Activated CD8-positive, alpha-beta memory T cell treated with anti-CD3 and anti-CD28 coated beads, Interleukin-2, amount 50 U/mL, for 24 hours (primary cell): ENCODE data around the gene SPPL2C.
"Not testable (repeated sequence)": the region's sequence is repeated elsewhere in the genome, so short reads cannot be mapped to it uniquely, and the experiment has no call there.

Experiments
- DNase-seq: peaks from one replicate; pipeline ENCODE4 v3.0.0-alpha.2; 2020; ENCODE audit errors: extremely low read depth

Gene SPPL2C

GRCh38 chr17:45849536-45849990, 4.9 kb downstream of the SPPL2C start:
- DNase-seq = no peak

- no peak for DNase-seq
Measured at GRCh38 chr17:45850011-45850410, 5.3 kb downstream of the SPPL2C start.

- no peak for DNase-seq
Measured at GRCh38 chr17:45850468-45850867, 5.8 kb downstream of the SPPL2C start.

- no peak for DNase-seq
Measured at GRCh38 chr17:45851022-45851421, 6.3 kb downstream of the SPPL2C start.

GRCh38 chr17:45851464-45851863, 6.8 kb downstream of the SPPL2C start:
- no peak for DNase-seq

GRCh38 chr17:45851873-45852272, 7.2 kb downstream of the SPPL2C start:
- DNase-seq = no peak

GRCh38 chr17:45852535-45853297, 8.0 kb downstream of the SPPL2C start:
- DNase-seq = no peak

GRCh38 chr17:45854209-45854608, 9.5 kb downstream of the SPPL2C start:
- DNase-seq = no peak

GRCh38 chr17:45855691-45856336, 11.1 kb downstream of the SPPL2C start:
- no peak for DNase-seq

GRCh38 chr17:45857977-45858708, 13.5 kb downstream of the SPPL2C start:
- DNase-seq = no peak

GRCh38 chr17:45861165-45861564, 16.5 kb downstream of the SPPL2C start:
- no peak for DNase-seq

- DNase-seq = not testable (repeated sequence)
Measured at GRCh38 chr17:45862127-45862526, 17.4 kb downstream of the SPPL2C start.

- no peak for DNase-seq
Measured at GRCh38 chr17:45863857-45864654, 19.4 kb downstream of the SPPL2C start.

- DNase-seq = no peak
Measured at GRCh38 chr17:45867171-45867570, 22.5 kb downstream of the SPPL2C start.

GRCh38 chr17:45867702-45868101, 23.0 kb downstream of the SPPL2C start:
- no peak for DNase-seq

- DNase-seq = no peak
Measured at GRCh38 chr17:45868276-45868675, 23.6 kb downstream of the SPPL2C start.

- DNase-seq = no peak
Measured at GRCh38 chr17:45869676-45870341, 25.1 kb downstream of the SPPL2C start.

GRCh38 chr17:45870342-45870974, 25.8 kb downstream of the SPPL2C start:
- DNase-seq = no peak

GRCh38 chr17:45871718-45872117, 27.0 kb downstream of the SPPL2C start:
- DNase-seq = no peak

GRCh38 chr17:45873728-45874127, 29.0 kb downstream of the SPPL2C start:
- no peak for DNase-seq

- DNase-seq = no peak
Measured at GRCh38 chr17:45874151-45874550, 29.5 kb downstream of the SPPL2C start.
